22Rv1 (cell line): ENCODE measurements around the gene ATXN10.

Experiments
- H3K27ac ChIP-seq: fragments of 450-650 bp; 2 replicates; pipeline ENCODE4 v1.5.1; 2017
- CTCF ChIP-seq: fragments of 450-650 bp; IDR thresholded peaks from 2 replicates; pipeline ENCODE4 v1.5.1; 2017; ENCODE audit warnings: mild to moderate bottlenecking
- ZFX ChIP-seq: fragments of 450-650 bp; IDR thresholded peaks from 2 replicates; pipeline ENCODE4 v1.6.1; 2017; ENCODE audit warnings: antibody characterized with exemption, borderline replicate concordance

The ATXN10 gene

GRCh38 chr22:45833613-45834012 lies 162.0 kb downstream of the ATXN10 start:
- H3K27ac ChIP-seq = no peak overlapping the region
- TF ChIP-seq ZFX = no peak
- TF ChIP-seq CTCF = no peak

- no peak overlapping the region for H3K27ac ChIP-seq
- TF ChIP-seq ZFX (no peak), CTCF (no peak)
Observed at GRCh38 chr22:45834241-45834640, 162.6 kb downstream of the ATXN10 start.

GRCh38 chr22:45834795-45835194 lies 163.2 kb downstream of the ATXN10 start:
- no peak for TF ChIP-seq ZFX
- TF ChIP-seq CTCF = no peak
- H3K27ac ChIP-seq = no peak overlapping the region

GRCh38 chr22:45836418-45837169 lies 165.0 kb downstream of the ATXN10 start:
- H3K27ac ChIP-seq = no peak overlapping the region

GRCh38 chr22:45837508-45837907 lies 165.9 kb downstream of the ATXN10 start:
- TF ChIP-seq CTCF = no peak
- no peak for TF ChIP-seq ZFX

More at GRCh38 chr22:45836418-45837169, 165.0 kb downstream of the ATXN10 start:
- TF ChIP-seq CTCF (no peak), ZFX (no peak)

GRCh38 chr22:45838305-45838887 lies 166.8 kb downstream of the ATXN10 start:
- no peak overlapping the region for H3K27ac ChIP-seq
- TF ChIP-seq ZFX (no peak), CTCF (no peak)

More at GRCh38 chr22:45837508-45837907, 165.9 kb downstream of the ATXN10 start:
- no peak overlapping the region for H3K27ac ChIP-seq

- TF ChIP-seq CTCF (no peak), ZFX (no peak)
Observed at GRCh38 chr22:45840483-45840882, 168.8 kb downstream of the ATXN10 start.

More at GRCh38 chr22:45840483-45840882, 168.8 kb downstream of the ATXN10 start:
- H3K27ac ChIP-seq = no peak overlapping the region
